Vagina (tissue), 2 donors: ENCODE data around the gene LAMA1. TPM values are rescaled to one million over a fixed set of nuclear protein-coding genes. Genes with fewer than 3 reads are reported as not detected.

ENCODE experiments used
- DNase-seq, 2 donors: peaks; one replicate each; pipeline ENCODE4 v3.0.0-alpha.2; 2017; ENCODE audit errors: extremely low spot score in 2 of 2
- H3K27ac ChIP-seq: fragments of 200-600 bp; sonication (generic); one replicate; pipeline ENCODE4 v1.5.1; 2019
- H3K27me3 ChIP-seq: fragments of 200-600 bp; sonication (generic); one replicate; pipeline ENCODE4 v1.5.1; 2019
- H3K36me3 ChIP-seq, 2 donors: fragments of 200-600 bp; sonication (generic); one replicate each; pipeline ENCODE4 v1.5.1; 2017 to 2019
- H3K4me1 ChIP-seq: fragments of 200-600 bp; sonication (generic); one replicate; pipeline ENCODE4 v1.5.1; 2019
- H3K4me3 ChIP-seq, 2 donors: fragments of 200-600 bp; sonication (generic); 1 replicate in 1 of 2; 2 replicates in 1 of 2; pipeline ENCODE4 v1.5.1; 2016 to 2019
- H3K9me3 ChIP-seq: fragments of 200-600 bp; sonication (generic); one replicate; pipeline ENCODE4 v1.5.1; 2019
- CTCF ChIP-seq, 3 experiments: fragments of 450-650 bp in 2 of 3; fragments of 200-600 bp in 1 of 3; sonication (generic) in 1 of 3; IDR thresholded peaks; one replicate each; pipeline ENCODE4 v1.5.1; 2017 to 2019; ENCODE audit warnings: antibody characterized with exemption in 3 of 3, mild to moderate bottlenecking in 2 of 3, moderate library complexity in 2 of 3
- POLR2A ChIP-seq, 2 donors: fragments of 450-650 bp; IDR thresholded peaks; one replicate each; pipeline ENCODE4 v1.6.1; 2017; ENCODE audit warnings: antibody characterized with exemption in 2 of 2, mild to moderate bottlenecking in 2 of 2, moderate library complexity in 2 of 2
- POLR2AphosphoS5 ChIP-seq, 2 donors: sonication (generic); formaldehyde crosslinking; IDR thresholded peaks; one replicate each; pipeline ENCODE4 v1.9.0; 2017; ENCODE audit warnings: antibody characterized with exemption in 2 of 2, mild to moderate bottlenecking in 2 of 2, low read depth in 1 of 2; ENCODE audit not compliant: insufficient read depth in 1 of 2
- intact Hi-C: fragments of 100-400 bp; cut with DNase I; formaldehyde crosslinking; loops from one replicate; pipeline ENCODE4 v1.15.1; 2023
- small RNA-seq: library from RNA; depleted of rRNA; stranded (forward); fragments of <200 nt; gene quantifications from one replicate; pipeline ENCODE3, GENCODE V24; 2016
- total RNA-seq: library from RNA; depleted of rRNA; stranded (reverse); fragments of >200 nt; gene quantifications from one replicate; pipeline ENCODE4 v1.2.3, GENCODE V29; 2016

The LAMA1 gene
- total RNA-seq, 1 donor from 2014 or later = 1.5 TPM

- Histone ChIP-seq H3K4me3 (no peak overlapping the region), H3K9me3 (no peaks in the 10 kb centered on the region), H3K4me1 (no peaks in the 10 kb centered on the region), H3K27me3 (no peaks in the 10 kb centered on the region), H3K36me3 (peaks cover 0 to 20% of the 10 kb centered on the region in 2 donors), H3K27ac (no peak overlapping the region)
- DNase-seq = no peak
- intact Hi-C loops = no loop called here
- TF ChIP-seq CTCF (IDR thresholded peaks at IDR 0.05) (no peak), POLR2A (IDR thresholded peaks at IDR 0.05) (no peak), POLR2AphosphoS5 (IDR thresholded peaks at IDR 0.05; ENCODE audit: insufficient read depth in 1 of 2, low read depth in 1 of 2) (no peak)
Measured at GRCh38 chr18:6891788-6892187, 225.8 kb downstream of the LAMA1 start.

Small RNA genes lying within 50 kb of the gene (small RNA-seq; reads per million reads assigned to genes)
- not detected for gene RNU6-916P

Other genes starting within 250 kb of the LAMA1 start
- not detected for gene LRRC30, start 113.3 kb upstream of the LAMA1 start, total RNA-seq